Measurements from ENCODE around the gene CLPTM1L.
"Not testable (repeated sequence)": the region's sequence is repeated elsewhere in the genome, so short reads cannot be mapped to it uniquely, and the experiment has no call there.

The CLPTM1L gene

DNA sequence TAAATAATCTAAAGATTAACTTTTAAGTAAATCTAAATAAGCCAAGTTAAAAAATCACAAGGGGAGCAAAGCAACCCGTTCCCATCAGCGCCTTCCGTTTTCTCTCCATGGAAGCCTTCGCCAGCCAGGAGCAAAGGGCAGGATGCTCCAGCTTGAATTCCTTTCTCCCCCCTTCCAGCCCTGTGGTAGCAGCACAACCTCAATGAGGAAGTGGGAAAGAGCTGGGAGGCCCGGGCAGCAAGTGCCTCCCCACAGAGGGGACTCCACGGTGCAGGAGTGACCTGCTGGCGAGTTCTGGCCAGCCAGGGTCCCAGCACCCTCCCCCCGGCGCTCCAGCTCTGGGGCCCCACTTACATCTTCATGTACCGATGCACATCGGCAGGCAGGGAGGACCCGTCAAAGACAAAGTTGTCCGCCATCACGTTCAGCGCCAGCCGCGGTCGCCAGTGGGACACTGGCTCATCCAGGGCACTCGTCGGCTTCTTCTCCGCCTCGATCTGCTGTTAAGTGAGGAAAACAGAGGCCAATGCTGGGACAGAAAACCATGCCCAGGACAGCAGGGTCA lies 6.3 kb downstream of the CLPTM1L start:
- DNase-seq: no peak

DNA sequence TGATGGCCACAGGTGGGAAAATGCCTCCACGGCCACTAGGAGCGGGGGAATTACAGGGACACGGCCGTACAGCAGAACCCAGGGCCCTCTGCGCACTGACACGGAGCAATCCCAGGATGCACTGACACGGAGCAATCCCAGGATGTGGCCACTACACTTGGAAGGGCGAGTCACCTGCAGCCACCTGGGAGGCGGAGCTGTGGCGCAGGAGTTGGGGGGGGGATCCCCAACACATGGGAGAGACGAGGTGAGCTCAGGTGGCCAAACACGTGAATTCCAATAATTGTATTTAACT lies 6.8 kb downstream of the CLPTM1L start:
- DNase-seq: no peak

GRCh38 chr5:1337489-1338195 lies 7.3 kb downstream of the CLPTM1L start:
- no peak for DNase-seq

- no peak for DNase-seq
These were observed 8.0 kb downstream of the CLPTM1L start for GRCh38 chr5:1336749-1337488.

DNA sequence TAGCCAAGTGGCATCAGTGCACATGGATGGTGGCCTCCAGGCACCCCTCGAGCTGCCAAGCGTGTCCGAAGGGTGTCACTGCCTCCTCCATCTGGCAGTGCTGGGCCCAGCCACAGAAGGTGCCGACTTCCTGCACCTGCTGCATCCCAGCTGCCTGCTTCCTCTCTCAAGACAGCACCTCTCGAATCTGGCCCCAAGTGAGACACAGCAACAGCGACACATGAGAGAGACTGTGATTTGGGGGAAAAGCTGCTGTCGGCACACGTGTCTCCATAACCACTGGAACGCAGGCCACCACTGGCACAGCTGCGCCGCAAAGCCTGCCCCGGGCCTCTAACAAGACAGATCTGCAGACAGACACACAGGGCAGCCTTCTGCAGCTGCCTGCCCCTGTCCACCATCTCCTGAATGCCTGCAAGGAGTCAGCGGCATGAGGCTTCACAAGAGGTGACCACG lies 8.8 kb downstream of the CLPTM1L start:
- no peak for DNase-seq

- DNase-seq: no peak
These were observed 9.3 kb downstream of the CLPTM1L start for GRCh38 chr5:1335540-1336095.

DNA sequence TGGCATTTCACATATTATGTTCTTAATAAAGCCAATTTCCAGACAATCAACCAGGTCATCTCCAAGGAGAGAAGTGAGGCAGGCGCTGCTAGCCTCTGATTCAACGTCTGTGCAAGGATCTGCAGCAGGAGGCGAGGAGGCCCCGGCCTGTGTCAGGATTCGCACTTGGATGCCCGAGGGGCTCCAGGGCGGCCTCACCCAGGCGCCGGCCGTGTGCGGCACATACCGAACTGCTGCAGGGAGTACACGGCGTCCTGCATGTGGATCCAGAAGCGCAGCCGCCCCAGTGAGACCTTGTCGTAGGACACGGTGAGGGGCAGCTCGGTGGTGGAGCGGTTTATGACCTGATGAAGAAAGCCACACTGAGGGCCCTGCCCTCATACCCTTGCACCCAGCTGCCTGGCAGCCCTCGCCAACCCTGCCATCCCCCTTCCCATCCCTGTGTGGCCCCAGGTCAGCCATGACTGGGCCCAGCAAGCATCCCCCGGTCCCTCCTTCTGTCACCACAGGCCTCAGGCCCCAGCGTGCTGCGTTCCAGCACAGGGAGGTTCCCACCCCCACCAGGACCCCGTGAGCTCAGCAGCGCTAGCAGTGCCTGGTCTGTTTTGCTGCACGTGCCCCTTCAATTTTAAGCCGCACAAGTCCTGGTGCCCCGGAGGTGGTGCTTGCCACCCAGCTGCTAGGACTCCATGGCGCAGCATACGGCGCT lies 9.9 kb downstream of the CLPTM1L start:
- DNase-seq: no peak

DNA sequence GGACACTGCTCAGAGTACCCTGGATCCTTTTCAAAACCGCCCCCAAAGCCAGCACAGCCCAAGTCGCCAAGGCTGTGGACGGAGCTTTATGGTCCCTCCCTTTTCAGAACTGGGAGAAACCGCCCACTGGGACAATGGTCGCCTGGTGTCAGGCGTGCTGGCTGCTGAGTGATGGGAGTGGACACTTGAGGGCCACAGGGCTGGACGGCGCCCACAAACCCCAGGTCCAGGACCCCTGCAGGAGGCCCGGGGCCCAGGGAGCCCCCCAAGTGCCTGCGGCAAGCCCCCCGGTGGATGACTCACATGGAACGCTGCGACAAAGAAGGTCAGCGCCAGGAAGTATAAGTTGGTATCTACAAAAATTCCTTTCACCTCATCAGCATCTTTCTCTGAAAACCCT lies 10.9 kb downstream of the CLPTM1L start:
- no peak for DNase-seq

GRCh38 chr5:1333286-1333685 lies 11.6 kb downstream of the CLPTM1L start:
- not testable (repeated sequence) for DNase-seq

DNA sequence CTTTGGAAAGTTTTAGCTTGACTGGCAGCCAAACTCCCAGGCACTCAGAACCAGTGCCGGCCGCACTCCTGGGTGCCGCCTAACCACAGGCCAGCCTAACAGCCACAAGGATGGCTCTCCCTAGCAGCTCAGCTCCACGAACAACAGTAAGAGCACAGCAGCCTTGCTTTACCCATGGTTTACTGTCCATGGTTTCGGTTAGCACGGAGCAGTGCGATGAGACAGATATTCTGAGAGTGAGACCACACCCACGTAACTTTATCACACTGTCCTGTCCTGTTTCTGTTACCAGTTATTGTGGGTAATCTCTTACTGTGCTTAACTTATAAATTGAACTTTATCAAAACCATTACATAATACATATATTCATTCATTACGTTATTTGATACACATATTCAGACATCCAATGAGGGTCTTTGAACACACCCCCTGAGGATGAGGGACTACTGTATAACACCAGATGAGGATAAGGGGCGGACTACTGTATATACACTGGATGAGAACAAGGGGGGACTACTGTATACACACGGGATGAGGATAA lies 12.4 kb downstream of the CLPTM1L start:
- DNase-seq: no peak

GRCh38 chr5:1331861-1332405 lies 13.0 kb downstream of the CLPTM1L start:
- no peak for DNase-seq

DNA sequence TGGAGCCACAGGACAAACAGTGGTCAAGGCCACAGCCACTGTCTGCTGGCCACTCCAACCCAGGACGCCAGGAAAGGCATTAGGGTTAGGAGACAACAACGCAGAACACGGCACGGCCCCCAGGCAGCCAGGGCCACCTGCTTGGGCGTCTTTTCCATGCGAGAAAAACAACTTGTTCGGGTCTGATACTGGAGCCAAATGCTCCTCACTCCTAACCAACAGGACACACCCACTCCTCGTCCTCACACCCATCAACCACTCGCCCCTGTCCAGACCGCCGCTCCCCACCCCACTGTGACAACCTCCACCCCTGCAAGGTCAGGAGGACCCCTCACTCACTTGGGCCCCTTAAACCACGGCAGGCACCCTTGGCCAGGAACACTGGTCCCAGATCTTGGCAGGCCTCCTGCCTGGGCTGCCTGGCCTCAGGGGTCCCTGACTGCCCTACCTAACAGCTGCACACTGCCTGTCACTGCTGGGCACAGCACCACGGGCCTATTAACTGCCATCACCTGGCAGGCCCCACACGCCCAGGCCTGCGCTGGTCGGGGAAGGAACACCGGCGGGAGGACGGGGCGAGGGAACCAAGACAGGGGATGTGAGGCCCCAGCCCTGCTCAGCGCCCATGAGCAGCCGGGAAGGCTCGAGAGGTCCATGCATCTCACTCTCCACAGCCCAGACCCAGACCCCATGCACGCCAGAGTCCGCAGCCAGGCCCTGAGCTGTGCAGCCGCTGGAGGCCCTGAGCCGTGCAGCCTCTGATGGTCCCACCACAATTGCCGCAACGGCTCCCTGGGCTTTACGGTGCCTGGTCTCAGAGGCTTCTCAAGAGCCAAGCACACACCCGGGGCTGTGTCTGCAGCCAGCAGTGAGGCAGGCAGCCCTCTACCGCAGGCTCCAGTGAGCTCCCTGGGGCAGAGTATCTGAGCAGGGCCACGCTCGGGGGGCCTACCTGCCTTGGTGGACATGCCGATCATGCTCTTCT lies 13.8 kb downstream of the CLPTM1L start:
- DNase-seq: no peak

- no peak for DNase-seq
These were observed 14.6 kb downstream of the CLPTM1L start for GRCh38 chr5:1330146-1330846.

DNA sequence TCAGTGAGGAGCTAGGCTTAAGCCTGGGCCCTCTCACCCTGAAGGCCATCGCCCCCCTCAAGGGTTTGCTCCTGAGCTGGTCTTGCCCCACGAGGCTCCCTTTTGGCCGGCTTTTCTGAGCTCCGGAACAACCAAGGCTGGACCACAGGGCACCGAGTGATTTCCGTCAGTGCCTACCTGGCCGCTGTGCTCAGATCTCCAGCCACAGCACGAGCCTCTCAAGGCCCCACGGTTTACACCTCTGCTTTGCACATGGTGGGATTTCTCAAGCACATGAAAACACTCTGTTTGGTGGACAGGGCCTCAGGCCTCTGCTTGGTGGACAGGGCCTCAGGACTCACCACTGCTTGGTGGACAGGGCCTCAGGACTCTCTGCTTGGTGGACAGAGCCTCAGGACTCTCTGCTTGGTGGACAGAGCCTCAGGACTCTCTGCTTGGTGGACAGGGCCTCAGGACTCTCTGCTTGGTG lies 15.8 kb downstream of the CLPTM1L start:
- no peak for DNase-seq

GRCh38 chr5:1328237-1329110 lies 16.4 kb downstream of the CLPTM1L start:
- DNase-seq: not testable (repeated sequence)

- not testable (repeated sequence) for DNase-seq
These were observed 17.8 kb downstream of the CLPTM1L start for GRCh38 chr5:1326901-1327756.

- DNase-seq: not testable (repeated sequence)
These were observed 18.4 kb downstream of the CLPTM1L start for GRCh38 chr5:1326532-1326875.

GRCh38 chr5:1325870-1326531 lies 18.9 kb downstream of the CLPTM1L start:
- peak in 1 of 2 experiments; percentile 0 for DNase-seq
